ENCODE data around the gene TERT. TPM values are rescaled to one million over a fixed set of nuclear protein-coding genes. Genes with fewer than 3 reads are reported as not detected.
"Not testable (repeated sequence)": the region's sequence is repeated elsewhere in the genome, so short reads cannot be mapped to it uniquely, and the experiment has no call there.

TERT gene
- total RNA-seq, 3 donors from 2014 or later (not counting 1 experiment from before 2014, with no cell fraction given), result not detected

DNA sequence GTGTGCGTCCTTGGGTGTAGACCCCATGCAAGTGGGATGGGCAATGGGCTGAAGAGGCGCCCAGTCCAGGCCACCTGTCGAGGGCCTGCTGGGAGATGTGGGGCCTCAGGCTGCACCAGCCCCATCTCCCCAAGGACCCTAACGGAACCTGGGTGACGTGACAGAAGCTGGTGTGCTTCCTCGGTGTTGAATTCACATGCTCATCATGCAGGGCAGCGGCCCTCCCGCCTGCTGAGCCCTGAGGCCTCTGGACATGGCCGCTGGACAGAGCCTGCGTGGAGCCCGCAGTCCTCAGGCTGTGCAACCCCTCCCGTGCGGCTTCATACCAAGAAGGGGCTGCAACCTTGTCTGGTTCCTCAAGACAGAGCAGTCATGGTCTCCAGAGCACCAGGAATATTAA is 26.8 kb downstream of the TERT start:
- H3K27me3 ChIP-seq (ENCODE audit: control insufficient read depth, insufficient read depth, low read length), result no peaks in the 10 kb centered on the region
- TF ChIP-seq CTCF (IDR thresholded peaks at IDR 0.05), result no peak
- no peaks in the 10 kb centered on the region for H3K9me3 ChIP-seq (ENCODE audit: control insufficient read depth, insufficient read depth, low read length)
- Mint-ChIP-seq H3K4me1 (no peaks in the 10 kb centered on the region), H3K36me3 (no peaks in the 10 kb centered on the region), H3K27ac (no peak overlapping the region), H3K4me3 (no peak overlapping the region), H3K27me3 (ENCODE audit: low read depth in 2 of 2) (peaks cover 0 to 3% of the 10 kb centered on the region in 2 donors), H3K9me3 (no peaks in the 10 kb centered on the region)
- no peak overlapping the region for H3K27ac ChIP-seq (ENCODE audit: low read length)
- no peak for DNase-seq
- intact Hi-C loops (cut with micrococcal nuclease), result no loop called here
- no peak for ATAC-seq
- no peaks in the 10 kb centered on the region for H3K36me3 ChIP-seq (ENCODE audit: control insufficient read depth, insufficient read depth, low read length)
- WGBS (ENCODE audit: insufficient coverage), result 94% methylated on average over 13 of the region's 13 CpGs
- H3K4me3 ChIP-seq (ENCODE audit: low read length), result no peak overlapping the region
- no peaks in the 10 kb centered on the region for H3K4me1 ChIP-seq (ENCODE audit: control insufficient read depth, insufficient read depth, low read length)

- H3K27ac Mint-ChIP-seq; H3K4me1 Mint-ChIP-seq; H3K27ac ChIP-seq (ENCODE audit: low read length); H3K4me1 ChIP-seq (ENCODE audit: control insufficient read depth, insufficient read depth, low read length); H3K9me3 Mint-ChIP-seq; H3K9me3 ChIP-seq (ENCODE audit: control insufficient read depth, insufficient read depth, low read length); H3K4me3 ChIP-seq (ENCODE audit: low read length); H3K27me3 Mint-ChIP-seq (ENCODE audit: low read depth in 2 of 2); H3K36me3 Mint-ChIP-seq; H3K4me3 Mint-ChIP-seq; ATAC-seq; H3K27me3 ChIP-seq (ENCODE audit: control insufficient read depth, insufficient read depth, low read length); intact Hi-C loops (cut with micrococcal nuclease); H3K36me3 ChIP-seq (ENCODE audit: control insufficient read depth, insufficient read depth, low read length); DNase-seq: not testable (repeated sequence)
- 93% methylated on average over 4 of the region's 5 CpGs for whole genome bisulfite sequencing (ENCODE audit: insufficient coverage)
These were observed 27.4 kb downstream of the TERT start for GRCh38 chr5:1267464-1267863.

GRCh38 chr5:1266791-1267190 is 28.1 kb downstream of the TERT start:
- Histone ChIP-seq H3K36me3 (ENCODE audit: control insufficient read depth, insufficient read depth, low read length) (no peaks in the 10 kb centered on the region), H3K27ac (ENCODE audit: low read length) (no peak overlapping the region), H3K4me3 (ENCODE audit: low read length) (no peak overlapping the region), H3K9me3 (ENCODE audit: control insufficient read depth, insufficient read depth, low read length) (no peaks in the 10 kb centered on the region), H3K27me3 (ENCODE audit: control insufficient read depth, insufficient read depth, low read length) (no peaks in the 10 kb centered on the region), H3K4me1 (ENCODE audit: control insufficient read depth, insufficient read depth, low read length) (no peaks in the 10 kb centered on the region)
- no peaks in the 10 kb centered on the region for H3K4me1 Mint-ChIP-seq
- H3K4me3 Mint-ChIP-seq, result no peak overlapping the region
- DNase-seq (no peak), ATAC-seq (no peak)
- peaks cover 0 to 3% of the 10 kb centered on the region in 2 donors for H3K27me3 Mint-ChIP-seq (ENCODE audit: low read depth in 2 of 2)
- WGBS (ENCODE audit: insufficient coverage), result 94% methylated on average over 7 of the region's 9 CpGs
- H3K36me3 Mint-ChIP-seq, result no peaks in the 10 kb centered on the region
- no peak overlapping the region for H3K27ac Mint-ChIP-seq
- intact Hi-C loops (cut with micrococcal nuclease), result no loop called here
- TF ChIP-seq CTCF (IDR thresholded peaks at IDR 0.05), result no peak
- H3K9me3 Mint-ChIP-seq, result no peaks in the 10 kb centered on the region

DNA sequence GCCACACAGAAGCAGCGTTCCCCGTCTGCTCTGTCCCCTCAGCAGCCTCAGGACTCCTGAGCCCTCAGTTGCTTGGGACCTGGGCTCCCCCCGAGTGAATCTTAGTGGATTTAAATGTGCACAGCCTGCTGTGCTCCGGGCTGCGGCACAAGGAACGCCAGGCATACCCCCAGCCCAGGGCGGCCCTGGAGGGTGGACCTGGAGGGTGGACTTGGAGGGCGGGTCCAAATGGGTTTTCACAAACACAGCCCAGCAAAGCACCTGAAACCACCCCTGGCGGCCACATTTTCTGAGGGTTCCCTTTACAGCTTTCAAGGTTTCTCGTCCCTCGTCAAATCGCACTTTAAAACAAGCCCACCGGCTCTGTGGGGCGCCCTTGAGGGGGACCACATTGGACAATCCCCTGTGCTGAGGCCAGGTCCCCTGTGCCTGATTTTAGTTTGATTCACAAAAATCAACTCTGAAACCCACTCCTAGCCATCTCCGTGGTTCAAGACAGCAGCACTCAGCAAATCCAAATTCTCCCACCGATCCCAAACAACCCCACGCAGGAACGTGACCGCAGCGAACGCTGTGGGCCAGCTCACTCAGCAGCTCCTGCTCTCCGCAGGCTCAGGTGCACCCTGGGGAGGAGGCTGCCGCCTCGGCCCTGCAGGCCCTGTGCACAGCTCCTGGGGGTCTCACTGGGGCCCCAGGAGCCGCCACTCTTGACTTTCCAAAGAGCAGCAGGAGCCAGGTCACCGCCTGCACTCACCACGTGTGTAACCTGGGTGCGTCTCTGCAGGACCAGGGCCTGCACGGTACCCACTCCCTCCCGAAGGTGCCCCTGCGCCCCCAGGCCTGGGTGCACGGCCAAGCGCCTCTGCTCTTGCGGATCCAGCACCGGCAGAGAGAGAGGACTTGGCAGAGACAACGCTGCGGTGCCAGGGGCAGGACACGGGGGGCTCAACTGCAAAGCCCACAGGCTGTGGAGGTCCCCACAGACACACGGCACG is 29.1 kb downstream of the TERT start:
- Mint-ChIP-seq H3K9me3 (no peaks in the 10 kb centered on the region), H3K27me3 (ENCODE audit: low read depth in 2 of 2) (peaks cover 0 to 3% of the 10 kb centered on the region in 2 donors), H3K4me3 (no peak overlapping the region), H3K27ac (no peak overlapping the region), H3K36me3 (no peaks in the 10 kb centered on the region), H3K4me1 (no peaks in the 10 kb centered on the region)
- TF ChIP-seq CTCF (IDR thresholded peaks at IDR 0.05), result no peak
- no peaks in the 10 kb centered on the region for H3K27me3 ChIP-seq (ENCODE audit: control insufficient read depth, insufficient read depth, low read length)
- H3K4me3 ChIP-seq (ENCODE audit: low read length), result no peak overlapping the region
- H3K27ac ChIP-seq (ENCODE audit: low read length), result no peak overlapping the region
- no peaks in the 10 kb centered on the region for H3K9me3 ChIP-seq (ENCODE audit: control insufficient read depth, insufficient read depth, low read length)
- no peak for DNase-seq
- H3K4me1 ChIP-seq (ENCODE audit: control insufficient read depth, insufficient read depth, low read length), result no peaks in the 10 kb centered on the region
- intact Hi-C loops (cut with micrococcal nuclease), result no loop called here
- ATAC-seq, result no peak
- 95% methylated on average over 40 of the region's 40 CpGs for WGBS (ENCODE audit: insufficient coverage)
- no peaks in the 10 kb centered on the region for H3K36me3 ChIP-seq (ENCODE audit: control insufficient read depth, insufficient read depth, low read length)
